GM21786 (cell line): Measurements from ENCODE around the gene TNIK.
"Not testable (repeated sequence)": the region's sequence is repeated elsewhere in the genome, so short reads cannot be mapped to it uniquely, and the experiment has no call there.

Source experiments
- ATAC-seq: cut with Tn5 transposase; IDR thresholded peaks from one replicate; pipeline ENCODE4 v1.9.1; 2021; ENCODE audit not compliant: unreplicated experiment

The TNIK gene

GRCh38 chr3:171290680-171291079 lies 169.5 kb downstream of the TNIK start:
- no peak for ATAC-seq

GRCh38 chr3:171289291-171289690 lies 170.9 kb downstream of the TNIK start:
- ATAC-seq, result no peak

- not testable (repeated sequence) for ATAC-seq
These were observed 172.4 kb downstream of the TNIK start for GRCh38 chr3:171287761-171288160.

- peak; percentile 55 for ATAC-seq
These were observed 173.5 kb downstream of the TNIK start for GRCh38 chr3:171286580-171287249.

GRCh38 chr3:171285287-171285686 lies 174.9 kb downstream of the TNIK start:
- ATAC-seq, result peak; percentile 39

GRCh38 chr3:171284308-171285075 lies 175.7 kb downstream of the TNIK start:
- peak; percentile 38 for ATAC-seq

- no peak for ATAC-seq
These were observed 176.4 kb downstream of the TNIK start for GRCh38 chr3:171283848-171284222.

- ATAC-seq, result no peak
These were observed 176.9 kb downstream of the TNIK start for GRCh38 chr3:171283183-171283847.

GRCh38 chr3:171282041-171282440 lies 178.2 kb downstream of the TNIK start:
- no peak for ATAC-seq

- ATAC-seq, result no peak
These were observed 178.8 kb downstream of the TNIK start for GRCh38 chr3:171281256-171281992.

GRCh38 chr3:171279972-171280371 lies 180.2 kb downstream of the TNIK start:
- no peak for ATAC-seq

- no peak for ATAC-seq
These were observed 182.0 kb downstream of the TNIK start for GRCh38 chr3:171278299-171278590.

GRCh38 chr3:171277456-171278298 lies 182.5 kb downstream of the TNIK start:
- ATAC-seq, result no peak

- no peak for ATAC-seq
These were observed 183.3 kb downstream of the TNIK start for GRCh38 chr3:171276923-171277322.

- ATAC-seq, result no peak
These were observed 186.0 kb downstream of the TNIK start for GRCh38 chr3:171274222-171274621.

GRCh38 chr3:171270541-171270940 lies 189.7 kb downstream of the TNIK start:
- no peak for ATAC-seq

- peak; percentile 60 for ATAC-seq
These were observed 190.7 kb downstream of the TNIK start for GRCh38 chr3:171269542-171269941.

GRCh38 chr3:171268677-171269076 lies 191.5 kb downstream of the TNIK start:
- no peak for ATAC-seq

- no peak for ATAC-seq
These were observed 193.1 kb downstream of the TNIK start for GRCh38 chr3:171267104-171267503.

- ATAC-seq, result no peak
These were observed 193.5 kb downstream of the TNIK start for GRCh38 chr3:171266740-171267073.
